HG03039 (cell line): ENCODE measurements around the gene MAP3K10.
"Not testable (repeated sequence)": the region's sequence is repeated elsewhere in the genome, so short reads cannot be mapped to it uniquely, and the experiment has no call there.

Experiments used
- ATAC-seq: cut with Tn5 transposase; IDR thresholded peaks from one replicate; pipeline ENCODE4 v1.9.1; 2021; ENCODE audit warnings: mild to moderate bottlenecking, moderate library complexity; ENCODE audit not compliant: unreplicated experiment

Gene MAP3K10

DNA sequence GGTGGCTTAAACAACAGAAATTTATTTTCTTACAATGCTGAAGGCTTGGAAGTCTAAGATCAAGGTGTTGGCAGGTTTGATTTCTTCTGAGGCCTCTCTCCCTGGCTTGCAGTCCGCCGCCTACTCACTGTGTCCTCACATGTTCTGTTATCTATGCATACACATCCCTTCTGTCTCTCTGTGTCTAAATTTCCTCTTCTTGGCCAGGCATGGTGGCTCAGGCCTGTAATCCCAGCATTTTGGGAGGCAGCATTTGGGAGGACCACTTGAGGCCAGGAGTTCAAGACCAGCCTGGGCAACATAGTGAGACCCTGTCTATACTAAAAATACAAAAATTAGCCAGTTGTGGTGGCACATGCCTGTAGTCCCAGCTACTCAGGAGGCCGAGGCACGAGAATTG lies 19.9 kb upstream of the MAP3K10 start:
- ATAC-seq: not testable (repeated sequence)

DNA sequence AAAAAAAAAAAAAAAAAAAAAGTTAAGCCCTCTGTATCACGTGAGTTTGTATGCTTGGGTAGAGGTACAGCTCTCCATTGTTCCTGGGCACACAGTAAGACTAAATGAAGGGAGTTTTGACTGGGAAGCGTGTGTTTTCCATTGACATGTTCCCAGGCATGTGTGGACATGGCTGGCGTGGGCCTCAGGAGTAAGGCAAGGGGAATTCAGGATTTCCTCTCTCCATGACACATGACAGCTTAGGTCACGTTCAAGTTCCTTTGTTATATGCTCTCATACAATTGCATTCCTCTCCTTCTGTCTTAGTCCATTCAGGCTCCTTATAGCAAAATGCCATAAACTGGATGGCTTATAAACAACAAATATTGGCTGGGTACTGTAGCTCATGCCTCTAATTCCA lies 17.1 kb upstream of the MAP3K10 start:
- no peak for ATAC-seq

DNA sequence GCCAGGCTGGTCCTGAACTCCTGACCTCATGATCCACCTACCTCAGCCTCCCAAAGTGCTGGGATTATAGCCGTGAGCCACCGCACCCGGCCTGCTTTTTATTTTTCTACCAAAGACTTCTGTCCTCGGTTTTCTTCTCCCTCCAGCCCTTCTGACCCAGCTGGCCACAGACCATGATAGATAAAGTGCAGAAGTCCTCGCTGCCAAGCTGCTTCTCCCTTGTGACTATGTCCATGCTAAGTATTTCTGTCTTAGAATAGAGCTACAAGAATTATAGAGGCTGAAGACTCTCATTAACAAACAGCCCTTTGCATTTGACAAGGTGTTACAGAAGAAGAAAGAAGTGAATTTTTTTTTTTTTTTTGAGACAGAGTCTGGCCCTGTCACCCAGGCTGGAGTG lies 15.4 kb upstream of the MAP3K10 start:
- no peak for ATAC-seq

- no peak for ATAC-seq
Measured at GRCh38 chr19:40177286-40178070, 13.7 kb upstream of the MAP3K10 start.

GRCh38 chr19:40178756-40179155 lies 12.5 kb upstream of the MAP3K10 start:
- no peak for ATAC-seq

- no peak for ATAC-seq
Measured at GRCh38 chr19:40184273-40184672, 7.0 kb upstream of the MAP3K10 start.

GRCh38 chr19:40191836-40192646 lies 815 bp downstream of the MAP3K10 start:
- ATAC-seq: peak; percentile 10

DNA sequence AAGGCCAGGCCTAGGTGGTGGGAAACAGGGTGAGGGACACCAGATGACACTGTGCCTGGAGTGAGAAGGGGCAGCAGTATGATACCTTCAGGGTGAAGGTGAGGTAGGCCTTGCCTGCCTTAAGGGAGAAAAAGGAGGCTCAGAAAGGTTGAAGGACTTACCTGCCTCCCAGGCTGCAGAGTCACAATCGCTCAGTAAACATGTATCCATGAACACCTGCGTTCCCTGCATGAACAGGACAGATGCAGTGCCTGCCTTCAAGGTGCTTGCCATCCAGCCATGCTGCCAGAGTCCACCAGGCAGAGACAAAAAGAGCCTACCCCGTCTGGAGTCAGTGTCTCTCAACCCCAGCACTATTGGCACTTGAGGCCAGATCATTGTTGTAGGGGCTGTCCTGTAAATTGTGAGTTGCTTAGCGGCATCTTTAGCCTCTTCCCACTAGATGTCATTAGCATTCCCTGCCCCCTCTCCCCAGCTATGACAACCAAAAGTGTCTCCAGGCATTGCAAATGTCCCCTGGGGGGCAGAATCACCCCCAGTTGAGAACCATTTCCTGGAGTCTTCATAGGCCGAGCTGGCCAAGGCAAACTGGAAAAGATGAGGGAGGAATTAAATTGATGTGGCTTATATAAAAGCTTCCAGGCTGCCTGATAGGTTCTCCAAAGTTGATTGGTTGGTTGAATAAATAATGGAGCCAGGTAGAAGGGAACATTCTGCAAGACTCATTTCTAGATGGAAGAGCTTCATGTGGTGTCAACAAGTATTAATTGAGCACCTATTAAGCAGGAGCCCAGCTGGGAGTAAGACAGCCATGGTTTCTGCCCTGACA lies 1.7 kb downstream of the MAP3K10 start:
- no peak for ATAC-seq

DNA sequence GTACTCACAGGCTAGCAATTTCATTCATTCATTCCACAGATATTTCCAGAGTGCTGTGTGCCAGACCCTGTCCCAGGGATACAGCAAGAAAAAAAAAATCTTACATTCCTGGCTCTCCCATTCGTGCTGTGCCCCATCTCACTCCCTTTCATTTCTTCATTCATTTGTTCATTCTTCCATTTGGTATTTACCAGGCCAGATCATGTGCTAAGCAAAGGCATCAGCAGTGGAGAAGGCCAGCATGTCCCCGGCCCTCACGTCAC lies 2.3 kb downstream of the MAP3K10 start:
- ATAC-seq: no peak

DNA sequence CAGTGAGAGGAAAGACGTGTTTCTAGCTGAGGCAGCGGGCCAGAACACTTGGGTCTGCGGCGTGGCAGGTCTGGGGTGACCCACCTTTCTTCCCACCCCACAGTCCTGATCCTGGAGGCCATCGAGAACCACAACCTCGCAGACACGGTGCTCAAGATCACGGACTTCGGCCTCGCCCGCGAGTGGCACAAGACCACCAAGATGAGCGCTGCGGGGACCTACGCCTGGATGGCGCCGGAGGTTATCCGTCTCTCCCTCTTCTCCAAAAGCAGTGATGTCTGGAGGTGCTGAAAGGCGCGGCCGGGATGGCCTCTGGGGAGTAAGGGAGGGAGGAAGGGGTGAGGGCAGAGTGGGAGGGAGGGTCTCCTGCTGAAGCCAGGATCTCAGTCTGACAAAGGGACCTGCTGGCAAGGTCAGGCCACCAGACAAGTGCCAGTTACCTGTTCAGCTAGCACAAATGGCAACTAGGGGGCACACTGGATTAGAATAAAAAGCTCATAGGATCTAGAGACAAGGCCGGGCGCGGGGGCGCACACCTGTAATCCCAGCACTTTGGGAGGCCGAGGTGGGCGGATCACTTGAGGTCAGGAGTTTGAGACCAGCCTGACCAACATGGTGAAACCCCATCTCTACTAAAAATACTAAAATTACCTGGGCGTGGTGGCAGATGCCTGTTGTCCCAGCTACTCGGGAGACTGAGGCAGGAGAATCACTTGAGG lies 7.2 kb downstream of the MAP3K10 start:
- no peak for ATAC-seq

- no peak for ATAC-seq
Measured at GRCh38 chr19:40200341-40201099, 9.3 kb downstream of the MAP3K10 start.

DNA sequence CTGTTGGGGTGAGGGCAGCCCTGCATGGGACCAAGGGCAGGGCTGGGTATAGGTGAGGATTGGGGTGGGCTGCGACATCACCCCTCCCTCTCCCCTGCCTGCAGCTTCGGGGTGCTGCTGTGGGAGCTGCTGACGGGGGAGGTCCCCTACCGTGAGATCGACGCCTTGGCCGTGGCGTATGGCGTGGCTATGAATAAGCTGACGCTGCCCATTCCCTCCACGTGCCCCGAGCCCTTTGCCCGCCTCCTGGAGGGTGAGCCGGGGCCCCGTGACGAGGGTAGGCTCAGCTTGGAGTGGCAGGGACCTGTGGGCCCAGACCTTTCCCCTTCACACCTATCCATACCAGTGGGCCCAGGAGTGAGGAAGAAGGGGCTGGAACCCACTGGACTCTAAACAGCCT lies 13.2 kb downstream of the MAP3K10 start:
- no peak for ATAC-seq

- no peak for ATAC-seq
Measured at GRCh38 chr19:40205760-40206159, 14.5 kb downstream of the MAP3K10 start.

GRCh38 chr19:40208602-40209001 lies 17.4 kb downstream of the MAP3K10 start:
- no peak for ATAC-seq

DNA sequence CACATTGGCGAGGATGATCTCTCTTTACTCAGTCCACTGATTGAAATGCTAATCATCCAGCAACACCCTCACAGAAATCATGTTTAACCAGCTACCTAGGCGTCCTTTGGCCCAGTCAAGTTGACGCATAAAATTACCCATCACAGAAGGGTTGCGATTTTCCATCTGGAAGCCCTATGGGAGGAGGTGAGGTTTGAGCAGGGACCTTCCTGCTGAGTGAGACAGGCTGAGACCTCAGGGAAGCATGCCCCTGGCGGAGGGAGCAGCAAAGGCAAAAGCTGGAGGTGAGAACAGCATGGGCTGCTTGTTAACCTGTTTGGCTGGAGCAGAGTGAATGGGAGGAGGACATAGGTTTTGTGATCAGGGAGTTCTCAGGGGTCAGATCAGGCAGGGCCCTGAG lies 19.7 kb downstream of the MAP3K10 start:
- ATAC-seq: no peak

DNA sequence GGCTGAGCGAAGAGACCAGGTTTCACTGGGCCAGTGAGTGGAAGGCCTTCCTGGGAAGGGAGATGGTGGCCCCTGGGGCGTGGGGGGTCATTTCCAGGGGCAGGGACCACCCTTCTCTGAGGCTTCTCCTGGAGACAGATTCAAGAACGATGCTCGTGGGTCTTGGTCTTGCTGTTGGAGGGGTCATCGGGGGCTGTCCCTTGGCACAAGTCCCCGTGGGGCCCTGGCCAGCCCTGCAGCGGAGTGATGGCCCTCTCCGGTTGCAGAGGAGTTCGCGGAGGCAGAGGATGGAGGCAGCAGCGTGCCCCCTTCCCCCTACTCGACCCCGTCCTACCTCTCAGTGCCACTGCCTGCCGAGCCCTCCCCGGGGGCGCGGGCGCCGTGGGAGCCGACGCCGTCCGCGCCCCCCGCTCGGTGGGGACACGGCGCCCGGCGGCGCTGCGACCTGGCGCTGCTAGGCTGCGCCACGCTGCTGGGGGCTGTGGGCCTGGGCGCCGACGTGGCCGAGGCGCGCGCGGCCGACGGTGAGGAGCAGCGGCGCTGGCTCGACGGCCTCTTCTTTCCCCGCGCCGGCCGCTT lies 22.1 kb downstream of the MAP3K10 start:
- ATAC-seq: no peak

GRCh38 chr19:40213882-40214570 lies 22.8 kb downstream of the MAP3K10 start:
- no peak for ATAC-seq

DNA sequence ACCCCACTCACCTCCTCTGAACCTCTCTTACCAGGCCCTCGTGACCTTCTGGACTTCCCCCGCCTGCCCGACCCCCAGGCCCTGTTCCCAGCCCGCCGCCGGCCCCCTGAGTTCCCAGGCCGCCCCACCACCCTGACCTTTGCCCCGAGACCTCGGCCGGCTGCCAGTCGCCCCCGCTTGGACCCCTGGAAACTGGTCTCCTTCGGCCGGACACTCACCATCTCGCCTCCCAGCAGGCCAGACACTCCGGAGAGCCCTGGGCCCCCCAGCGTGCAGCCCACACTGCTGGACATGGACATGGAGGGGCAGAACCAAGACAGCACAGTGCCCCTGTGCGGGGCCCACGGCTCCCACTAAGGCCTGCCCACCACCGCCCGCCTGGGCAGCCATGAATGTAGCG lies 23.7 kb downstream of the MAP3K10 start:
- no peak for ATAC-seq

DNA sequence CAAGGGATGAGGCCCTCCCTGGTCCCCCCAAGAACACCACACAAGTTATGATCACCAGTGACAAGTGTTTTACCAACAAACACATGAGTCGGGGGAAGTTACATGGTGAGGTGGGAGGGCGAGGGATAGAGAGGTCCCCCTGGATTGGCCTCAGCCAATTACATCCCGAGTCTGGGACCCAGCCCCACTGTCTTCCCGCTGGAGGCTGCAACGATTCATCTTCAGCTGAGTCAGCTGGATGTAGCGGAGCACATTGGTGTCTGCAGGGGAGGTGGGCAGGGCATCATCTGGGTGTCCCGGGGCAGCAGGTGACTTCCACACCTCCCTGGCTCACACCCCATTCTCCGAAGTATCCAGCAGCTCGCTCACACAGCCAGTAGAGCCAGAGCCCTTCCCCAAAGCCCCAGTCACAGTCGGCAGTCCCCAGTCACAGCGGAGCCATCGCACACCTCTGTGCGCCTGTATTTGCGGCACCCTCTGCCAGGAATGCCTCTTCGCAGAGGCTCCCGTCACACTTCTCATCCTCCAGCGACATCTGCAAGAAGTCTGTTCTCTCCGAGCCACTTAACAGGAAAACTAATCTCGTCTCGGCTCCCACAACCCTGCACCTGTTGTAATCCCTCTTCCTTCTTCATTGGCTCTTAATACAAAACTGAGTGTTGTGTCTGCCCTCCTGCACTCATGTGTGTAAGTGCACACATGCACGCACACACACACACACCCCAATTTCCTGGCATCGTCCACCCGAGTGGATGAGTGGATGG lies 25.0 kb downstream of the MAP3K10 start:
- no peak for ATAC-seq
